ENCODE results near the gene MAP4. TPM values are rescaled to one million over a fixed set of nuclear protein-coding genes. Genes with fewer than 3 reads are reported as not detected.

MAP4 gene
- polyA plus RNA-seq, 4 donors: 30.0 to 74.2 (median 55.7) TPM

GRCh38 chr3:47910777-47911440 lies 105.3 kb downstream of the MAP4 start:
- H3K4me1 ChIP-seq (ENCODE audit: control insufficient read depth in 3 of 3, insufficient read depth in 2 of 3, low read depth in 1 of 3, low read length in 2 of 3): no peaks in the 10 kb centered on the region
- FAIRE-seq (no peak), DNase-seq (no peak)
- H3K27me3 ChIP-seq (ENCODE audit: control insufficient read depth in 3 of 3, insufficient read depth in 3 of 3, low read length in 3 of 3): no peaks in the 10 kb centered on the region
- no peak overlapping the region for H3K27ac ChIP-seq (ENCODE audit: low read depth in 1 of 3, low read length in 2 of 3)
- peaks cover 9 to 20% (median 14%) of the 10 kb centered on the region in 3 donors for H3K36me3 ChIP-seq (ENCODE audit: control insufficient read depth in 3 of 3, insufficient read depth in 2 of 3, low read depth in 1 of 3, low read length in 3 of 3)
- H3K4me3 ChIP-seq (ENCODE audit: low read depth in 1 of 3, low read length in 3 of 3): no peak overlapping the region
- H3K9me3 ChIP-seq (ENCODE audit: control insufficient read depth in 2 of 2, insufficient read depth in 1 of 2, low read depth in 1 of 2, low read length in 1 of 2): no peaks in the 10 kb centered on the region
- WGBS, 3 donors: 90 to 91% (median 91%) methylated on average over 4 of the region's 4 CpGs

- Histone ChIP-seq H3K4me1 (ENCODE audit: control insufficient read depth in 3 of 3, insufficient read depth in 2 of 3, low read depth in 1 of 3, low read length in 2 of 3) (no peaks in the 10 kb centered on the region), H3K9me3 (ENCODE audit: control insufficient read depth in 2 of 2, insufficient read depth in 1 of 2, low read depth in 1 of 2, low read length in 1 of 2) (no peaks in the 10 kb centered on the region), H3K27me3 (ENCODE audit: control insufficient read depth in 3 of 3, insufficient read depth in 3 of 3, low read length in 3 of 3) (no peaks in the 10 kb centered on the region), H3K4me3 (ENCODE audit: low read depth in 1 of 3, low read length in 3 of 3) (no peak overlapping the region), H3K36me3 (ENCODE audit: control insufficient read depth in 3 of 3, insufficient read depth in 2 of 3, low read depth in 1 of 3, low read length in 3 of 3) (peaks cover 3 to 22% (median 8%) of the 10 kb centered on the region in 3 donors), H3K27ac (ENCODE audit: low read depth in 1 of 3, low read length in 2 of 3) (no peak overlapping the region)
- WGBS, 3 donors: 95 to 97% (median 96%) methylated on average over 1 of the region's 1 CpG
- DNase-seq (no peak), FAIRE-seq (no peak)
Measured at GRCh38 chr3:47910233-47910632, 106.0 kb downstream of the MAP4 start.

- H3K27me3 ChIP-seq (ENCODE audit: control insufficient read depth in 3 of 3, insufficient read depth in 3 of 3, low read length in 3 of 3): no peaks in the 10 kb centered on the region
- FAIRE-seq (no peak), DNase-seq (no peak)
- H3K4me1 ChIP-seq (ENCODE audit: control insufficient read depth in 3 of 3, insufficient read depth in 2 of 3, low read depth in 1 of 3, low read length in 2 of 3): no peaks in the 10 kb centered on the region
- WGBS, 3 donors: 93 to 100% (median 97%) methylated on average over 2 of the region's 2 CpGs
- no peaks in the 10 kb centered on the region for H3K9me3 ChIP-seq (ENCODE audit: control insufficient read depth in 2 of 2, insufficient read depth in 1 of 2, low read depth in 1 of 2, low read length in 1 of 2)
- no peak overlapping the region for H3K4me3 ChIP-seq (ENCODE audit: low read depth in 1 of 3, low read length in 3 of 3)
- H3K36me3 ChIP-seq (ENCODE audit: control insufficient read depth in 3 of 3, insufficient read depth in 2 of 3, low read depth in 1 of 3, low read length in 3 of 3): peaks cover 3 to 18% (median 8%) of the 10 kb centered on the region in 3 donors
- no peak overlapping the region for H3K27ac ChIP-seq (ENCODE audit: low read depth in 1 of 3, low read length in 2 of 3)
Measured at GRCh38 chr3:47909607-47910006, 106.6 kb downstream of the MAP4 start.

GRCh38 chr3:47908744-47909143 lies 107.5 kb downstream of the MAP4 start:
- DNase-seq (no peak), FAIRE-seq (no peak)
- WGBS, 3 donors: 87 to 96% (median 89%) methylated on average over 4 of the region's 4 CpGs
- Histone ChIP-seq H3K9me3 (ENCODE audit: control insufficient read depth in 2 of 2, insufficient read depth in 1 of 2, low read depth in 1 of 2, low read length in 1 of 2) (no peaks in the 10 kb centered on the region), H3K27me3 (ENCODE audit: control insufficient read depth in 3 of 3, insufficient read depth in 3 of 3, low read length in 3 of 3) (no peaks in the 10 kb centered on the region), H3K27ac (ENCODE audit: low read depth in 1 of 3, low read length in 2 of 3) (no peak overlapping the region), H3K4me3 (ENCODE audit: low read depth in 1 of 3, low read length in 3 of 3) (no peak overlapping the region), H3K4me1 (ENCODE audit: control insufficient read depth in 3 of 3, insufficient read depth in 2 of 3, low read depth in 1 of 3, low read length in 2 of 3) (no peaks in the 10 kb centered on the region), H3K36me3 (ENCODE audit: control insufficient read depth in 3 of 3, insufficient read depth in 2 of 3, low read depth in 1 of 3, low read length in 3 of 3) (peaks cover 3 to 14% (median 8%) of the 10 kb centered on the region in 3 donors)

GRCh38 chr3:47907784-47908183 lies 108.4 kb downstream of the MAP4 start:
- H3K36me3 ChIP-seq (ENCODE audit: control insufficient read depth in 3 of 3, insufficient read depth in 2 of 3, low read depth in 1 of 3, low read length in 3 of 3): peaks cover 3 to 14% (median 8%) of the 10 kb centered on the region in 3 donors
- no peaks in the 10 kb centered on the region for H3K27me3 ChIP-seq (ENCODE audit: control insufficient read depth in 3 of 3, insufficient read depth in 3 of 3, low read length in 3 of 3)
- H3K4me1 ChIP-seq (ENCODE audit: control insufficient read depth in 3 of 3, insufficient read depth in 2 of 3, low read depth in 1 of 3, low read length in 2 of 3): no peaks in the 10 kb centered on the region
- no peak overlapping the region for H3K4me3 ChIP-seq (ENCODE audit: low read depth in 1 of 3, low read length in 3 of 3)
- no peak overlapping the region for H3K27ac ChIP-seq (ENCODE audit: low read depth in 1 of 3, low read length in 2 of 3)
- H3K9me3 ChIP-seq (ENCODE audit: control insufficient read depth in 2 of 2, insufficient read depth in 1 of 2, low read depth in 1 of 2, low read length in 1 of 2): no peaks in the 10 kb centered on the region
- FAIRE-seq (no peak), DNase-seq (no peak)

- H3K4me1 ChIP-seq (ENCODE audit: control insufficient read depth in 3 of 3, insufficient read depth in 2 of 3, low read depth in 1 of 3, low read length in 2 of 3): no peaks in the 10 kb centered on the region
- no peak overlapping the region for H3K4me3 ChIP-seq (ENCODE audit: low read depth in 1 of 3, low read length in 3 of 3)
- H3K36me3 ChIP-seq (ENCODE audit: control insufficient read depth in 3 of 3, insufficient read depth in 2 of 3, low read depth in 1 of 3, low read length in 3 of 3): peaks cover 2 to 7% (median 4%) of the 10 kb centered on the region in 3 donors
- no peak overlapping the region for H3K27ac ChIP-seq (ENCODE audit: low read depth in 1 of 3, low read length in 2 of 3)
- FAIRE-seq (no peak), DNase-seq (no peak)
- no peaks in the 10 kb centered on the region for H3K27me3 ChIP-seq (ENCODE audit: control insufficient read depth in 3 of 3, insufficient read depth in 3 of 3, low read length in 3 of 3)
- no peaks in the 10 kb centered on the region for H3K9me3 ChIP-seq (ENCODE audit: control insufficient read depth in 2 of 2, insufficient read depth in 1 of 2, low read depth in 1 of 2, low read length in 1 of 2)
Measured at GRCh38 chr3:47902746-47903145, 113.5 kb downstream of the MAP4 start.

- Histone ChIP-seq H3K36me3 (ENCODE audit: control insufficient read depth in 3 of 3, insufficient read depth in 2 of 3, low read depth in 1 of 3, low read length in 3 of 3) (peaks cover 2 to 9% (median 4%) of the 10 kb centered on the region in 3 donors), H3K27me3 (ENCODE audit: control insufficient read depth in 3 of 3, insufficient read depth in 3 of 3, low read length in 3 of 3) (no peaks in the 10 kb centered on the region), H3K27ac (ENCODE audit: low read depth in 1 of 3, low read length in 2 of 3) (no peak overlapping the region), H3K4me3 (ENCODE audit: low read depth in 1 of 3, low read length in 3 of 3) (no peak overlapping the region), H3K4me1 (ENCODE audit: control insufficient read depth in 3 of 3, insufficient read depth in 2 of 3, low read depth in 1 of 3, low read length in 2 of 3) (no peaks in the 10 kb centered on the region), H3K9me3 (ENCODE audit: control insufficient read depth in 2 of 2, insufficient read depth in 1 of 2, low read depth in 1 of 2, low read length in 1 of 2) (no peaks in the 10 kb centered on the region)
- 93 to 97% (median 93%) methylated on average over 7 of the region's 7 CpGs for WGBS, 3 donors
- FAIRE-seq (no peak), DNase-seq (no peak)
Measured at GRCh38 chr3:47901280-47901833, 114.9 kb downstream of the MAP4 start.

- Histone ChIP-seq H3K27ac (ENCODE audit: low read depth in 1 of 3, low read length in 2 of 3) (no peak overlapping the region), H3K4me1 (ENCODE audit: control insufficient read depth in 3 of 3, insufficient read depth in 2 of 3, low read depth in 1 of 3, low read length in 2 of 3) (no peaks in the 10 kb centered on the region), H3K36me3 (ENCODE audit: control insufficient read depth in 3 of 3, insufficient read depth in 2 of 3, low read depth in 1 of 3, low read length in 3 of 3) (peaks cover 2 to 9% (median 8%) of the 10 kb centered on the region in 3 donors), H3K9me3 (ENCODE audit: control insufficient read depth in 2 of 2, insufficient read depth in 1 of 2, low read depth in 1 of 2, low read length in 1 of 2) (no peaks in the 10 kb centered on the region), H3K4me3 (ENCODE audit: low read depth in 1 of 3, low read length in 3 of 3) (no peak overlapping the region), H3K27me3 (ENCODE audit: control insufficient read depth in 3 of 3, insufficient read depth in 3 of 3, low read length in 3 of 3) (no peaks in the 10 kb centered on the region)
- FAIRE-seq (no peak), DNase-seq (peak; percentile 7 to 16)
- WGBS, 3 donors: 92 to 97% (median 93%) methylated on average over 3 of the region's 3 CpGs
Measured at GRCh38 chr3:47899495-47900108, 116.6 kb downstream of the MAP4 start.
